GM12878 (cell line): ENCODE measurements around the gene NTM. TPM values are rescaled to one million over a fixed set of nuclear protein-coding genes. Genes with fewer than 3 reads are reported as not detected.

ENCODE experiments used
- ATAC-seq: fragments of 200-7000 bp; cut with Tn5 transposase; 3 replicates; pipeline ENCODE4 v1.9.1; 2020; ENCODE audit warnings: mild to moderate bottlenecking, moderate library complexity
- BruUV-seq: library from RNA; stranded (reverse); fragments of 400-500 nt; replicated peaks from 2 replicates; lab custom pipeline; 2021; lab: Mats Ljungman, UMichigan
- CTCF ChIA-PET: fragments of 300-600 bp; sonication (Branson Sonifier 250); formaldehyde crosslinking; extraction: SDS; loops from one replicate; lab custom pipeline; 2021; ENCODE audit warnings: inconsistent platforms; lab: Yijun Ruan, JAX
- POLR2A ChIA-PET: fragments of 350-600 bp; formaldehyde crosslinking; extraction: SDS; loops from one replicate; lab custom pipeline; 2021; ENCODE audit warnings: inconsistent platforms; lab: Charles Lee
- RAD21 ChIA-PET: fragments of 300-600 bp; sonication (Branson Sonifier 250); formaldehyde crosslinking; loops from one replicate; lab custom pipeline; 2023; ENCODE audit warnings: antibody characterized with exemption; ENCODE audit not compliant: unreplicated experiment; lab: Charles Lee
- SMC1A ChIA-PET: fragments of 300-600 bp; sonication (Branson Sonifier 250); formaldehyde crosslinking; loops from one replicate; lab custom pipeline; 2023; ENCODE audit not compliant: unreplicated experiment, uncharacterized antibody; lab: Charles Lee
- DNase-seq: peaks from one replicate; pipeline ENCODE4 v3.0.0-alpha.2; 2011; ENCODE audit warnings: low read depth, low spot score
- FAIRE-seq: peaks from 3 replicates; lab custom pipeline; 2011; peaks lifted over from hg19 to GRCh38; lab: Jason Lieb, UNC
- H2AFZ ChIP-seq: 2 replicates; pipeline ENCODE4 v1.6.0; 2011; ENCODE audit warnings: low read depth, low read length, control low read depth; ENCODE audit not compliant: control insufficient read depth
- H3K27ac ChIP-seq: 2 replicates; pipeline ENCODE4 v1.5.1; 2011; ENCODE audit warnings: control low read depth; ENCODE audit not compliant: control insufficient read depth, insufficient read depth
- H3K27me3 ChIP-seq, 2 experiments: replicated peaks in 1 of 2; 2 replicates each; pipeline versions ENCODE4 v1.6.0 to v1.6.1; 2011; ENCODE audit warnings: low read length in 1 of 2; ENCODE audit not compliant: control insufficient read depth in 2 of 2, insufficient read depth in 2 of 2
- H3K36me3 ChIP-seq, 2 experiments: 2 replicates each; pipeline ENCODE4 v1.5.1; 2011; ENCODE audit warnings: low read length in 1 of 2; ENCODE audit not compliant: control insufficient read depth in 2 of 2, insufficient read depth in 2 of 2
- H3K4me1 ChIP-seq: 2 replicates; pipeline ENCODE4 v1.6.1; 2011; ENCODE audit warnings: mild to moderate bottlenecking, low read length, moderate library complexity, mixed read lengths; ENCODE audit not compliant: control insufficient read depth, insufficient read depth
- H3K4me2 ChIP-seq: 2 replicates; pipeline ENCODE4 v1.6.0; 2011; ENCODE audit warnings: control low read depth; ENCODE audit not compliant: control insufficient read depth, insufficient read depth
- H3K4me3 ChIP-seq: fragments of 200-600 bp; sonication (generic); 2 replicates; pipeline ENCODE4 v1.5.1; 2016
- H3K79me2 ChIP-seq: 2 replicates; pipeline ENCODE4 v1.6.0; 2011; ENCODE audit warnings: low read length; ENCODE audit not compliant: control insufficient read depth, insufficient read depth
- H3K9ac ChIP-seq: 2 replicates; pipeline ENCODE4 v1.8.0; 2011; ENCODE audit warnings: low read length, control low read depth, mixed read lengths; ENCODE audit not compliant: control insufficient read depth, insufficient read depth
- H3K9me3 ChIP-seq: replicated peaks from 3 replicates; pipeline ENCODE4 v1.5.1; 2011; ENCODE audit warnings: mild to moderate bottlenecking, low read length; ENCODE audit not compliant: control insufficient read depth, insufficient read depth
- H4K20me1 ChIP-seq: 2 replicates; pipeline ENCODE4 v1.6.0; 2011; ENCODE audit not compliant: control insufficient read depth, insufficient read depth
- CBX5 ChIP-seq: sonication (generic); IDR thresholded peaks from 2 replicates; pipeline ENCODE4 v1.6.1; 2016; ENCODE audit warnings: low read depth, moderate library complexity, mild to moderate bottlenecking, inconsistent platforms
- NR2F1 ChIP-seq: fragments of 450-650 bp; conservative IDR thresholded peaks from 2 replicates; pipeline ENCODE4 v1.6.1; 2017; ENCODE audit warnings: mild to moderate bottlenecking
- PAX5 ChIP-seq: IDR thresholded peaks from 2 replicates; pipeline ENCODE4 v1.6.1; 2011; ENCODE audit warnings: low read depth, low read length, borderline replicate concordance
- POLR2AphosphoS2 ChIP-seq: IDR thresholded peaks from 2 replicates; pipeline ENCODE4 v1.6.1; 2011; ENCODE audit warnings: low read depth, mild to moderate bottlenecking, low read length, improper control_type of control experiment, moderate library complexity
- WGBS: methylation state at CpG from one replicate; pipeline ENCODE4 v1.1.6; 2016; ENCODE audit warnings: low lambda C conversion rate; ENCODE audit not compliant: insufficient replicate concordance, insufficient coverage; ENCODE audit errors: missing lambda C conversion rate; 5-methylcytosine and 5-hydroxymethylcytosine counted together
- in situ Hi-C: fragments of 300-500 bp; cut with MboI; formaldehyde crosslinking; loops from 9 replicates; pipeline ENCODE4 v1.14.3; 2018; ENCODE audit warnings: mixed read lengths
- intact Hi-C: fragments of 100-400 bp; cut with micrococcal nuclease; formaldehyde crosslinking; loops from one replicate; pipeline ENCODE4 v1.14.2; 2022; ENCODE audit not compliant: unreplicated experiment
- polyA plus RNA-seq, 11 experiments: library from polyadenylated mRNA; depleted of rRNA in 4 of 11; unstranded in 6 of 11; stranded (reverse) in 5 of 11; fragments of >200 nt; fragmentation: Nextera tagmentation in 4 of 11; fragmentation: Illumina TruSeq in 1 of 11; extraction: Ambion mirVana in 4 of 11; extraction: Trizol in 1 of 11; gene quantifications; 1 replicate in 1 of 11; 2 replicates in 10 of 11; pipeline versions ENCODE4 v1.2.1 to v1.2.3, GENCODE V29; 2011 to 2016; ENCODE audit warnings: inconsistent platforms in 2 of 11, missing spikeins in 2 of 11, low read depth in 1 of 11
- total RNA-seq, 4 experiments: library from RNA; depleted of rRNA in 3 of 4; stranded (reverse); fragments of >200 nt in 3 of 4; fragmentation: Illumina TruSeq in 1 of 4; extraction: Trizol in 1 of 4; gene quantifications; 2 replicates each; pipeline versions ENCODE4 v1.2.1 to v1.2.3, GENCODE V29; 2013 to 2021

NTM gene
- total and polyA plus RNA-seq, 10 of the 15 experiments (the other 5 are each of a cell fraction or from before 2014, with no cell fraction given), result not detected

DNA sequence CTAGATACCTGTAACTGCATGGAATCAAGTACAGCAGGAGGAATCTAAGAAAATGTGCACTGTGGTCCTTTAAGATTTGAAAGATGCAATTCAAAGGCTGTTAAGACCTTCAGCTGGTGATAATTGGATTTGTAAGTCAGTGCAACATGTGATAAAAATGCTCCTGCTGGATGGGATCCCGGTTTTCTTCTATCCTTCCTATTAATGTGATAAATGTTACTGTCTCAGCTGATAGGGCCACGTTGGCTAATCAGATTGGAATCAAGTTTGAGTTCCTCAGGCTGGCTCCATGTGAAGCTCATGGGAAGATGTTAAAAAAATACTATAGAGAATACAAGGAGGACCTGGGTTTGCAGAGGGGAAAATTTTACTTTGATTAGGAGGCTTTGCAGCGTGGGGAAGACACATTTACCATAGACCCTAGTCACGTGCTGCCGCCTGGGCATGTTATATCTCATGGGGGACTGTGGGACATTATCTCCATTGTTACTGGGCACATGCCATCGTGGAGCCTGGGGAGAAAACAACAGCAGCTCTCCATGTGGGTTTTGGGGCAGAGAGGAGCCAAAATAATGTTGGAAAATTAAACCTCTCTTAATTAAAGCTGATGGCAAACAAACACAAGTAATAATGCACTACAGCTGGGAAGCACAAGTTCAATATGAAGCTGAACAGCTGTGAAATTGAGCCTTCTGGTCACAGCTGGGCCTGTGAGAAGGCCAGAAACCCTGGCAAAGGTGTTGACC is 652.5 kb downstream of the NTM start:
- Histone ChIP-seq H3K9me3 (no peaks in the 10 kb centered on the region), H3K27ac (no peak overlapping the region), H3K27me3 (no peaks in the 10 kb centered on the region), H3K36me3 (no peaks in the 10 kb centered on the region), H4K20me1 (no peaks in the 10 kb centered on the region), H3K4me2 (no peak overlapping the region), H3K79me2 (no peaks in the 10 kb centered on the region), H3K4me1 (no peaks in the 10 kb centered on the region), H3K4me3 (no peak overlapping the region), H2AFZ (no peak overlapping the region), H3K9ac (no peak overlapping the region)
- 14% methylated on average over 6 of the region's 6 CpGs for WGBS
- in situ Hi-C loops (no loop called here), intact Hi-C loops (no loop called here)
- no peak for FAIRE-seq
- no peak for TF ChIP-seq POLR2AphosphoS2
- no peak for TF ChIP-seq CBX5
- TF ChIP-seq PAX5, result no peak
- TF ChIP-seq NR2F1, result no peak
- SMC1A ChIA-PET, result interaction anchor here (0.8 to 1.8 kb wide), 2 partner anchors 128 to 153 kb away, joined by 3 to 6 read pairs; no protein-coding TSS in a partner anchor
- DNase-seq, result no peak
- CTCF ChIA-PET, result interaction anchor here (1.1 to 4.8 kb wide), 2 partner anchors 104 to 154 kb away, joined by 6 to 34 read pairs; no protein-coding TSS in a partner anchor
- POLR2A ChIA-PET, result no interaction called here
- no TSS peak for BruUV-seq
- RAD21 ChIA-PET, result interaction anchor here (3.3 to 4.3 kb wide), 2 partner anchors 130 to 155 kb away, joined by 8 to 19 read pairs; no protein-coding TSS in a partner anchor
- ATAC-seq, result no peak
